ENCODE data around the gene PGM2L1. TPM values are rescaled to one million over a fixed set of nuclear protein-coding genes. Genes with fewer than 3 reads are reported as not detected.
A peak's percentile ranks its signal among the peaks of the same experiment; 100 is the strongest.

Gene PGM2L1
- total and polyA plus RNA-seq, 2 of the 4 experiments (the other 2 are of a cell fraction), result 0.72 to 1.8 TPM

GRCh38 chr11:74418509-74418895, 20.3 kb upstream of the PGM2L1 start:
- POLR2A ChIA-PET (ENCODE audit: unreplicated experiment), result no interaction called here
- Histone ChIP-seq H3K18ac (ENCODE audit: low read depth, low read length) (no peak overlapping the region), H4K20me1 (ENCODE audit: insufficient read depth, low read length) (no peaks in the 10 kb centered on the region), H4K91ac (ENCODE audit: insufficient read depth, low read depth, low read length) (no peak overlapping the region), H3K36me3 (ENCODE audit: control insufficient read depth, insufficient read depth, low read length) (no peaks in the 10 kb centered on the region), H3K4me3 (ENCODE audit: insufficient read depth, low read depth, low read length) (no peak overlapping the region), H2BK15ac (ENCODE audit: low read depth, low read length) (no peak overlapping the region), H3K4ac (ENCODE audit: low read depth, low read length) (no peak overlapping the region), H3K27ac (ENCODE audit: insufficient read depth, low read length) (no peak overlapping the region), H2AFZ (replicated peaks; ENCODE audit: low read length, poor library complexity) (no peak overlapping the region), H2AK9ac (replicated peaks; ENCODE audit: low read depth, low read length, poor library complexity) (no peak overlapping the region), H3K9ac (ENCODE audit: low read depth, low read length) (no peak overlapping the region), H3K9me3 (ENCODE audit: control insufficient read depth, insufficient read depth, low read length) (no peaks in the 10 kb centered on the region), H3K14ac (replicated peaks; ENCODE audit: low read depth, low read length) (no peak overlapping the region), H2BK20ac (ENCODE audit: low read depth, low read length) (no peak overlapping the region), H3K4me2 (ENCODE audit: low read depth, low read length) (no peak overlapping the region), H3K9me1 (ENCODE audit: insufficient read depth, low read length) (peaks cover 5% of the 10 kb centered on the region), H2AK5ac (ENCODE audit: low read depth, low read length) (no peak overlapping the region), H3K4me1 (ENCODE audit: control insufficient read depth, insufficient read depth, low read length) (no peaks in the 10 kb centered on the region), H2BK120ac (ENCODE audit: low read depth, low read length) (no peak overlapping the region), H2BK5ac (ENCODE audit: low read depth, low read length, poor library complexity, severe bottlenecking) (no peak overlapping the region), H4K8ac (ENCODE audit: low read depth in 2 of 2, low read length in 2 of 2) (no peak overlapping the region), H3K23ac (ENCODE audit: low read depth, low read length) (no peak overlapping the region), H4K5ac (ENCODE audit: low read depth, low read length) (no peak overlapping the region), H3K27me3 (ENCODE audit: control insufficient read depth, insufficient read depth, low read length) (no peaks in the 10 kb centered on the region; the same call in none of the 2 replicates), H3K79me1 (ENCODE audit: low read depth in 1 of 2, low read length in 2 of 2) (no peaks in the 10 kb centered on the region), H3K56ac (ENCODE audit: extremely low read depth, insufficient read depth, low read length) (no peak overlapping the region)
- in situ Hi-C loops (cut with MboI; ENCODE audit: low sequenced_read_pairs), result no loop called here
- peak; percentile 72 for TF ChIP-seq FOS (IDR thresholded peaks at IDR 0.05; ENCODE audit: low read depth, low read length)
- TF ChIP-seq POLR2A (IDR thresholded peaks at IDR 0.05; ENCODE audit: low read depth, low read length), result no peak
- BruUV-seq (replicated peaks), result no TSS peak
- intact Hi-C loops (cut with micrococcal nuclease), result no loop called here
- ATAC-seq (ENCODE audit: low read depth), result peak; percentile 46
- no CpG with 5 or more reads among the region's 1 CpG for WGBS, 2 experiments (ENCODE audit: extremely low coverage in 2 of 2, insufficient read length in 1 of 2)
- CTCF ChIA-PET, result interaction anchor here (0.8 kb wide), 1 partner anchor 11 kb away, joined by 3 read pairs; no protein-coding TSS in a partner anchor
- dilution Hi-C loops (cut with HindIII; ENCODE audit: low sequenced_read_pairs, unreplicated experiment), result no loop called here
- peak; percentile 82 for DNase-seq
